ENCODE data around the gene THRB.
A peak's percentile ranks its signal among the peaks of the same experiment; 100 is the strongest.

THRB gene

DNA sequence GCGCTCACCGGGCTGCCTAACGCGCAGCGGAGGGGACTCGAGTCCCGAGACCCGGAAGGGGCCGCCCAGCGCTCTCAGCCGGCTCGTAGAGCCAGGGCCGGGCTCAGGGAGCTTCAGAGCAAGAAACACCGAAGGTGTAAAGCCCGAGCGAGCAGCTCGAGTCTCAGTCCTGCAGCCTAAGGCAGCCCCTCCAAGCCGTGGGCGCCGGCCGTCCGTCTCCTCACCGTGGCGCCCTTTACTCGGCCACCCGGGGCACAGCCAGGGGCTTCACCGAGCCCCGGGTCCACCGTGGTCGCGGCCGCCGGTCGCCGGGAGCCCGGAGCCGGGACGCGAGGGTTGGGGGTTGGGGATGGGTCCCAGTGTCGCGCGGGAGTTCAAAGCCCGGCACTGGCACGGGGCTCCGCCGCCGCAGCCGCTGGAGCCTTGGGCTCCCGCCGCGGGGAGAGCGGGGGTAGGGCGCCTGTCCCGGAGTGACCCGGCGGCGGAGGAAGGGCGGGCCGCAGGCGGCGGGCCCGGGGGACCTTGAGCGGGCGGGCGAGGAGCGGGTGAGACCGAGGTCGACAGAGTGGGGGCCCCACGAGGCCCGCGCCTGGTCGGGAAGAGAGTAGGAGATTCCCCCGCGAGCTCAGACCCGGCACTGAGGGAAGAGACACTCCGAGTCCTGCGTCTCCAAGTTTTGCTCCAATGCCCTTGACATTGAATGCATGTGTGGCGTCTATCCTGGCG lies 26.9 kb upstream of the THRB start:
- peaks cover 15% of the 10 kb centered on the region for H3K4me1 Mint-ChIP-seq (ENCODE audit: low read depth)
- peak overlapping the region; percentile 63 for H3K4me3 Mint-ChIP-seq
- H3K36me3 Mint-ChIP-seq (ENCODE audit: low read depth): no peaks in the 10 kb centered on the region
- H3K27ac Mint-ChIP-seq: peak overlapping the region; percentile 28
- intact Hi-C loops (cut with micrococcal nuclease): no loop called here
- peaks cover 59% of the 10 kb centered on the region for H3K27me3 Mint-ChIP-seq
- no peaks in the 10 kb centered on the region for H3K9me3 Mint-ChIP-seq

DNA sequence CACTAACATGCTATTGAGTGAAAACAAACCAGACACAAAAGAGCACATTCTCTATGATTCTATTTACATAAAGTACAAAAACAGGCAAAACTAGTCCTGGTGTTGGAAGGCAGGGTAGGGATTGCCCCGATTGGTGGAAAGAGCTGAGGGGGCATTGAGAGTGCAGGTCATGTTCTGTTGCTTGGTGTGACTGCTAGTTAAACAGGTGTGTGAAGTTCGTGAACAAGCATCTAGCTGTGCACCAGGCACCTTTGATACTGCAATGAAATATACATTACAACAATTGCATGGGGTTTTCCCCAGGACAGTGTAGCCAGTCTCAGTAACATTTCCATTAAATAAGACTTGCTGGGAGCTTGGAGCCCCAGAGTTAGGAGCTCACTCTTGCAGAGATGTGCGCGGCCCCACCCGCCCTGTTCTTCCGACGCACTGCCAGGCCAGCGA lies 26.3 kb upstream of the THRB start:
- no peaks in the 10 kb centered on the region for H3K9me3 Mint-ChIP-seq
- intact Hi-C loops (cut with micrococcal nuclease): no loop called here
- H3K4me1 Mint-ChIP-seq (ENCODE audit: low read depth): peaks cover 15% of the 10 kb centered on the region
- no peak overlapping the region for H3K27ac Mint-ChIP-seq
- peaks cover 60% of the 10 kb centered on the region for H3K27me3 Mint-ChIP-seq
- no peaks in the 10 kb centered on the region for H3K36me3 Mint-ChIP-seq (ENCODE audit: low read depth)
- peak overlapping the region; percentile 63 for H3K4me3 Mint-ChIP-seq

DNA sequence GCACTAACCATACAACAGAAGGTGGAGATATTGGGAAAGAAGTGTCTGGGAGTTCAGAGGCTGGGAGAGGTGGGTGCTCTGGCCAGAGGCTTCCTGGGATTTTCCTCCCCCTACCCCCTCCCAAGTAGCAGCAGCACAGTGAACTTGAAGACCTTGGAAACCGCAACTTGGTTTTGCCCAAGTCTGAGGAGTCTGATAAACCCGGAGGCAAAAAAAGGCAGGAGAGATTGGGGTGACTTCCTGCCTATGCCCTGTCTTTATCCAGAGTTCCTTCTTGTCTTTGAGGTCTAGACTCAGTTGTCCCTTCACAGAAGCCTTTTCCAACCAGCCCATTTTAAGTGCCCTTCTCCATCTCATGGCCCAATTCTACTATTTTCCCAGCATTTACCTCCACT lies 25.4 kb upstream of the THRB start:
- intact Hi-C loops (cut with micrococcal nuclease): no loop called here

DNA sequence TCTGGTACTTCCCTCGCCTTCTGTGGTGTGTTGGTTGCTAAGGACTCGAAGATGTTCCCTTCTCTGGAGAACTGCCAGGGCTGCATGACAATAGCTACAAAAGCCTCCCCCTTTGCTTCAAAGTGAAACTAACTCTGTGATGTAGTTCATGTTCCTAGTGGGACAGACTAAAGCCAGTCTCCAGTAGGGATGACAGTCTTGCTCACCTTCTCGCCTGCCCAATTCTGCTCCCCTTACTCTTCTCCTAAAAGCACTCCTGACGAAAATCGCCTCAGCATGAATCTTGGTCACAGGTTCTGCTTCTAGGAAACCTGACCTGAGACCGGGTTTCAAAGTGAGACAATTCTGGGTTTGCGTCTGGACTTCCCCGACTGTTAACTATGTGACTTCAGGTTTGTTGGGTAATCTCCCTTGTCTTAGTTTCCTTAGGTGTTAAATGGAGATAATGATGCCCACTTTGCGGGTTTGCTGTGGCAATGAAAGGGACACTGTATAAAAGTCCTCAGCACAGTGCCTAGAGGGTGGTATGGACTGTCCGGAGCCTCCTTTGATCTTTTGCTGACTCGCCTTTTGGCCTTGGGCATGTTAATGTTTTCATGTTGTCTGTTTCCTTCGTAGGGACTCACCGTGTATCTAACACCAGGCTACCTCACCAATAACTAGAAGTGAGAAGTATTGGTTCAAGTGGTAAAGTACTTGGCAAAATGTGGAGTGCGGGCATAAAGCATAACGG lies 24.9 kb upstream of the THRB start:
- H3K9me3 Mint-ChIP-seq: no peaks in the 10 kb centered on the region
- H3K27me3 Mint-ChIP-seq: peaks cover 58% of the 10 kb centered on the region
- H3K4me3 Mint-ChIP-seq: no peak overlapping the region
- H3K4me1 Mint-ChIP-seq (ENCODE audit: low read depth): peaks cover 15% of the 10 kb centered on the region
- no peaks in the 10 kb centered on the region for H3K36me3 Mint-ChIP-seq (ENCODE audit: low read depth)
- intact Hi-C loops (cut with micrococcal nuclease): no loop called here
- no peak overlapping the region for H3K27ac Mint-ChIP-seq

More for the DNA sequence above, 25.4 kb upstream of the THRB start:
- H3K4me3 Mint-ChIP-seq: no peak overlapping the region
- H3K27ac Mint-ChIP-seq: no peak overlapping the region
- H3K4me1 Mint-ChIP-seq (ENCODE audit: low read depth): peaks cover 15% of the 10 kb centered on the region
- H3K27me3 Mint-ChIP-seq: peaks cover 58% of the 10 kb centered on the region
- H3K9me3 Mint-ChIP-seq: no peaks in the 10 kb centered on the region
- H3K36me3 Mint-ChIP-seq (ENCODE audit: low read depth): no peaks in the 10 kb centered on the region

DNA sequence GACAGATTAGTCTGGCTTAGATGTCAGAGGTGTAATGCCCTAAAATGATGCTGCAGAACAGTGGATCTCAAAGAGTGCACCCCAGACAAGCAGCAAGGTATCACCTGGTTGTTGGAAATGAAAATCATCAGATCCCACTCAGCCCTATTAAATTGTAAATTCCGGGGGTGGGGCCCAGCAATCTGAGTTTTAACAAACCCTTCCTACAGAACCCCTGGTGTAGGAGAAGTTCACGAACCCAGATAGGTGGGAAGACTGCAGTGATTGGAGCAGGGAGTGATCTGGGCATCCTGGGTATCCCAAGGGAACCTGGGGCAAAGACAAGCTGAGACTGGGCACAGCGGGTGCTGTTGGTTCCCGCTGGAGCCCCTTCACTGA lies 24.3 kb upstream of the THRB start:
- Mint-ChIP-seq H3K36me3 (ENCODE audit: low read depth) (no peaks in the 10 kb centered on the region), H3K27me3 (peaks cover 58% of the 10 kb centered on the region), H3K9me3 (no peaks in the 10 kb centered on the region), H3K27ac (no peak overlapping the region), H3K4me1 (ENCODE audit: low read depth) (peaks cover 15% of the 10 kb centered on the region), H3K4me3 (no peak overlapping the region)
- intact Hi-C loops (cut with micrococcal nuclease): no loop called here

DNA sequence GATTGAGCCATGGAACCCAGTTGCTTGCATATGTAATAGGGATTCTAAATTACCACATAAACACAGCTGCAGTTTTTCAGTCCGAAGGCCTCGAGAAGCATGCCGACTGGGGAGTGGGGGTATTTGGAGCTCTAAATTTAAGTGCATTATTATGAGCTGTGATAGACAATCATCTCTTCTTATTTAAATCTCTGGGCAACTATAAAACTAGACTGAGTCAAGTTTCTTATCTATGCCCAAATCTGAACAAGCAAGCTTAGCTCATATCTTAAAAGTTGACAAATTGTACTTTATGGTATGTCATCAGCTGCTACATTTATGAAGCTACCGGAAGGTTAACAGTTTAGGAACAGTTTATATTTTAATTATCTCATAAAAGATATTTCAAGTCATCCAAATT lies 19.5 kb upstream of the THRB start:
- peaks cover 22% of the 10 kb centered on the region for H3K27me3 Mint-ChIP-seq
- peaks cover 1% of the 10 kb centered on the region for H3K4me1 Mint-ChIP-seq (ENCODE audit: low read depth)
- intact Hi-C loops (cut with micrococcal nuclease): no loop called here
- H3K9me3 Mint-ChIP-seq: no peaks in the 10 kb centered on the region
- no peak overlapping the region for H3K4me3 Mint-ChIP-seq
- H3K27ac Mint-ChIP-seq: no peak overlapping the region
- no peaks in the 10 kb centered on the region for H3K36me3 Mint-ChIP-seq (ENCODE audit: low read depth)

DNA sequence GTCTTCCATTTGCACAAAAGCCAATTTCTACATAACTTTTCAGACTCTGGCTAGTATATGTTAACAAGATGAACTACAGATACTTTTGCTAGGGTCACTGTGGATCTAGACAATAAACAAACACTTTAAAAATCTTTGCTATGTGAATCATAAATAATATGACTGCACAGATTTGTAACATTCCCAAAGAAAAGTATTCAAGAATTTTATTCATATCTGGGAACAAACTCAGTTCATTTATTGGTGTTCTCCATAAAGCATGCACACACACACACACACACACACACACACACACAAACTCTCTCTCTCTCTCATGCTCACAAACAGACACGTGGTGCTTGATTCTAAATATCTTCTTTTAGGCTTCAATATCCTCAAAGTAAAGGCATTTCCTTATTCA lies 18.8 kb upstream of the THRB start:
- Mint-ChIP-seq H3K27ac (no peak overlapping the region), H3K36me3 (ENCODE audit: low read depth) (no peaks in the 10 kb centered on the region), H3K27me3 (peaks cover 16% of the 10 kb centered on the region), H3K4me1 (ENCODE audit: low read depth) (no peaks in the 10 kb centered on the region), H3K9me3 (no peaks in the 10 kb centered on the region), H3K4me3 (no peak overlapping the region)
- intact Hi-C loops (cut with micrococcal nuclease): no loop called here

DNA sequence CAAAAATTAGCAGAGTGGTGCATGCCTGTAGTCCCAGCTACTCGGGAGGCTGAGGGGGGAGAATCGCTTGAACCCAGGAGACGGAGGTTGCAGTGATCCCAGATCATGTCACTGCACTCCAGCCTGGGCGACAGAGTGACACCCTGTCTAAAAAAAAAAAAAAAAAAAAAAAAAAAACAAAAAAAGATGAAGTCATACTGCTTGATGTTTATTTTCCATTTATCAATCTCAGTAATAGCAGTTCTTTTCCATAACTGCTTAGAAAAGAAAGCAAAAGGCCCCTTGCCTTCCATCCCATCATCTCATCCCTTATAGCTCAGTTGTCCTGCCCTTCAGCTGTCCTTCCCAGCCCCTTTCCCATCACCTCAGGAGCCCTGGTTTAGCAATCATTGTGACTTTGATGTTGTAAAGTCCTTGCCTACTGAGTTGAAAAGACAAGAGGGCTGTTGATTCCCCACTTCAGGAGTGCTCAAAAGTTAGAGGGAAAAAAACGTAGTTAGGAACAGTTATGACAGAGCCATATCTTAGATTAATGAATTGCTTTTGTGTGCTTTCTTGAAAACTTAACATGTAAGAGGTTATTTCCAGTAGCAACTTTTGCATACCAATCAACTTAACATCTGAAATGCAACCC lies 18.0 kb upstream of the THRB start:
- peaks cover 1% of the 10 kb centered on the region for H3K4me1 Mint-ChIP-seq (ENCODE audit: low read depth)
- no peak overlapping the region for H3K27ac Mint-ChIP-seq
- H3K9me3 Mint-ChIP-seq: no peaks in the 10 kb centered on the region
- intact Hi-C loops (cut with micrococcal nuclease): no loop called here
- no peak overlapping the region for H3K4me3 Mint-ChIP-seq
- peaks cover 14% of the 10 kb centered on the region for H3K27me3 Mint-ChIP-seq
- H3K36me3 Mint-ChIP-seq (ENCODE audit: low read depth): no peaks in the 10 kb centered on the region

DNA sequence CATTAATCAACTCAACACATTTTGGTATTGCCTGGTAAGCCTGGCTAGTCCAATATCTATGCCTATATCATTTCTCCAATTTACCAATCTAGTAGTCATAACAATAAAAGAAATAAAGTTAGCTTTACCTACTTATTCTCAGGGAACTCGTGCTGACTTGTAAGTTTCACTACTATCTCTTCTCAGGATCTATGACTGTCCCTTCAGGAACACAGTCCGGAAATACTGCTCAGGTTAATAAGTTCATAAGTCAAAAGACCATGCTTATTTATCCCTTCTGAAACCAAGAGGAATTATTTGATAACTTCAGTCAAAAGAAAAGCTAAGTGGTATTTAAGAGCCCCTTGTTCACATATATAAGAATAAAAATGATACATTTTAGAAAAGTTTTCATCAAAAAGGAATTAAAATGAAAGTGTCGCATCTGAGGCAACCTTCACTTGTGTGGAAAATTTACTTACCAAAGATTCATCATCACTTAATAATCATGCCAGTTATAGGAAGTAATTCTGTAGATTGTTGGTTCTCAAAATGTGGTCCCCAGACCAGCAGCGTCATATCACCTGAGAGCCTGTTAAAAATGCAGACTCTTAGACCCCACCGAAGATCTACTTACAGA lies 15.5 kb upstream of the THRB start:
- peaks cover 10% of the 10 kb centered on the region for H3K27me3 Mint-ChIP-seq
- peaks cover 5% of the 10 kb centered on the region for H3K4me1 Mint-ChIP-seq (ENCODE audit: low read depth)
- no peaks in the 10 kb centered on the region for H3K36me3 Mint-ChIP-seq (ENCODE audit: low read depth)
- intact Hi-C loops (cut with micrococcal nuclease): no loop called here
- H3K9me3 Mint-ChIP-seq: no peaks in the 10 kb centered on the region
- H3K4me3 Mint-ChIP-seq: no peak overlapping the region
- no peak overlapping the region for H3K27ac Mint-ChIP-seq

DNA sequence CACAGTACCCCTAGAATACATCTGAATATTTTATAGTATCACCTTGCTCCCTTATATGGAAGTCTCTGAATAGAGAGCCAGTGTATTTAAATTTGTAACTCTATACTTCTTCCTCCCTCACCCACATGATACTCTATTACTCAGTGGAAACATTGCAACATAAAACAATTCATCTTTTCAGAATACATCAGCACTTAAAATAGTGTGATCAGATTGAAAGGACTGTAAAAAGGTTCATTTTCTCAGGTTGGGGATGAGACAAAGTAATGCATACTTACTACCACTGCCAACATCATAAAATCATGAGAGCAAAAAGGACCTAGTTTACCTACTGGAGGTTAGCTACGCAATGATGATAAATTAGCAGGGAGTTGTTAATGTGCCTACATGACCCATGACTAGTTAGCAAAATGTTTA lies 13.8 kb upstream of the THRB start:
- Mint-ChIP-seq H3K4me3 (no peak overlapping the region), H3K27me3 (peaks cover 6% of the 10 kb centered on the region), H3K36me3 (ENCODE audit: low read depth) (no peaks in the 10 kb centered on the region), H3K27ac (no peak overlapping the region), H3K4me1 (ENCODE audit: low read depth) (peaks cover 12% of the 10 kb centered on the region), H3K9me3 (no peaks in the 10 kb centered on the region)
- intact Hi-C loops (cut with micrococcal nuclease): no loop called here

DNA sequence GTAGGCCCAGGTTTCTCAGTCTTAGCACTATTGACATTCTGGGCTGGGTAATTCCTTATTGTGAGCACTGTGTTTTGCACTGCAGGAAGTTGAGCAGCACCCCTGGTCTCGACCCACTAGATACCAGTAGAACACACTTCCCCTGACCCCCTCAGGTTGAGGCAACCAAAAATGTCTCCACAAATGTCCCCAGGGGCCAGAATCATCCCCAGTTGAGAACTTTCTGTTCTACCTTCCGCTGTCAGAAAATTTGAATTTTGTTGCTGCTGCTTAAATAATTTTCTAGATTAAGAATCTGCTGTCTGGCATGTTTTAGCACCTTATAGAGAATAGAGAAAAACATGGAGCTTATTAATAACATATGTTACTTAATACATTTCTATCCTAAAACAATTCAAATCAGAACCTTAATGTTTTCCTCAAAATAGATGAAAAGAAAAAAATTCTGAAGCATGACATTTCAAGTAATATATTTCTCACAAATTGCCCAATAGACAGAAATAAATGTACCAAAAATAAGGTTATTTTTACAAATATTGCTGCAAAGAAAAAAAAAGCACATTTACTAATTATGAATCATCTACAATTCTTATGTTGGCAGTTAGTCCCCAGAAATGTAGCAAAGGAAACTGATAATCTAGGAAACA lies 13.2 kb upstream of the THRB start:
- peaks cover 6% of the 10 kb centered on the region for H3K27me3 Mint-ChIP-seq
- H3K36me3 Mint-ChIP-seq (ENCODE audit: low read depth): no peaks in the 10 kb centered on the region
- H3K9me3 Mint-ChIP-seq: no peaks in the 10 kb centered on the region
- H3K4me1 Mint-ChIP-seq (ENCODE audit: low read depth): peaks cover 18% of the 10 kb centered on the region
- H3K27ac Mint-ChIP-seq: no peak overlapping the region
- H3K4me3 Mint-ChIP-seq: no peak overlapping the region
- intact Hi-C loops (cut with micrococcal nuclease): no loop called here

DNA sequence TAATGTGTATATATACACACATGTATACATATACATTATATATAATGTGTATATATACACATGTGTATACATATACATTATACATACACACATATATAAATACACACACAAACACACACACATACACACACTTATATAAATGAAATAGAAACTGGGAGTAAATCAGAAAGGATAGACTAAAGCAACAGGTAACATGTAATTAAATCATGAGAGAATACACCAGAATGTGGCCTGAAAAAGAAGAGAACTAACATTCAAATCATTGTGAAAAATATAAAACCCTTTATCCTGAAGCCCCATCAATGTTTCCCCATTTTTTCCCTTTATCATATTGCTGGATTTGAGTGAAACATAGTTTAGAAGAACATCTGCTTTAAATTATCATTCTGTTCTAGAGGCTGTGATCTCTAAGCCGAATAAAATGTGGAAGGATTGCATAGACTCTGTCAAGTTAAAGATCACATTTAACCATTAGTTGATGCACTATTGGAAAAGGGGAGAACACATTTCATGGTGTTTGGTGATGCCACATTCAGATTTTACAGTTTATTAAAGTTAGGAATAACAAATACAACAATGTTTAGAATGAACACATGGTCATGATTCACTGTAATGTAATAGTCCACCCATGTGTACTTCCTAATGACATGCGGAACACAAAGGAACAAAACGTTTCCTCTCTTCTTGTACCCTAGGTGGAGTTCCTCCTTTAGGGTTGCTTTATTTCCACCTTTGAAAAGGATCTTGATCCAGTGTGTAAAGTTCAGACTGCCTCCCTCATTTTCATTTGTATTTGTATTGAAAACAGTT lies 12.5 kb upstream of the THRB start:
- H3K27ac Mint-ChIP-seq: no peak overlapping the region
- peaks cover 22% of the 10 kb centered on the region for H3K4me1 Mint-ChIP-seq (ENCODE audit: low read depth)
- peaks cover 4% of the 10 kb centered on the region for H3K27me3 Mint-ChIP-seq
- H3K9me3 Mint-ChIP-seq: no peaks in the 10 kb centered on the region
- no peak overlapping the region for H3K4me3 Mint-ChIP-seq
- no peaks in the 10 kb centered on the region for H3K36me3 Mint-ChIP-seq (ENCODE audit: low read depth)
- intact Hi-C loops (cut with micrococcal nuclease): no loop called here

All from dendritic cell treated with granulocyte-macrophage colony-stimulating factor and Interleukin-4, amounts not matched to agents 40 ng/mL and 50 ng/mL, for 4 days (primary cell).